Neural cell (in vitro differentiated cells): ENCODE results near the gene HCST. TPM values are rescaled to one million over a fixed set of nuclear protein-coding genes. Genes with fewer than 3 reads are reported as not detected.

Experiments used
- H2AFZ ChIP-seq: fragments of 200-600, 300-800 bp; sonication (generic), shearing (Covaris generic); 2 replicates; pipeline ENCODE4 v1.6.0; 2014; ENCODE audit warnings: low read depth, mild to moderate bottlenecking, antibody characterized with exemption, low read length, moderate library complexity
- H3F3A ChIP-seq: fragments of 200-600 bp; shearing (Covaris generic); 2 replicates; pipeline ENCODE4 v1.6.1; 2016; ENCODE audit warnings: mild to moderate bottlenecking, moderate library complexity, mixed read lengths, antibody characterized with exemption, low read length; ENCODE audit not compliant: insufficient read depth, poor library complexity, severe bottlenecking
- H3K27ac ChIP-seq: fragments of 200-600, 300-800 bp; sonication (generic), shearing (Covaris generic); 2 replicates; pipeline ENCODE4 v1.5.1; 2014; ENCODE audit warnings: mild to moderate bottlenecking, low read length, moderate library complexity
- H3K27me3 ChIP-seq: fragments of 300-800, 200-600 bp; sonication (generic), shearing (Covaris generic); 2 replicates; pipeline ENCODE4 v1.6.0; 2014; ENCODE audit warnings: mild to moderate bottlenecking, low read depth, low read length, moderate library complexity; ENCODE audit not compliant: insufficient read depth
- H3K36me3 ChIP-seq: fragments of 300-800, 200-600 bp; sonication (generic), shearing (Covaris generic); 2 replicates; pipeline ENCODE4 v1.5.1; 2014; ENCODE audit warnings: mild to moderate bottlenecking, antibody characterized with exemption, low read length, moderate library complexity; ENCODE audit not compliant: insufficient read depth
- H3K4me2 ChIP-seq: fragments of 300-800, 200-600 bp; sonication (generic), shearing (Covaris generic); 2 replicates; pipeline ENCODE4 v1.6.0; 2014; ENCODE audit warnings: mild to moderate bottlenecking, low read length
- H3K4me3 ChIP-seq: fragments of 300-800, 200-600 bp; sonication (generic), shearing (Covaris generic); 2 replicates; pipeline ENCODE4 v1.5.1; 2014; ENCODE audit warnings: mild to moderate bottlenecking, low read length, moderate library complexity
- H3K79me2 ChIP-seq: fragments of 200-600 bp; shearing (Covaris generic); replicated peaks from 2 replicates; pipeline ENCODE4 v1.6.0; 2014; ENCODE audit warnings: mild to moderate bottlenecking, low read length, moderate library complexity; ENCODE audit not compliant: insufficient read depth
- H3K9ac ChIP-seq: fragments of 300-800, 200-600 bp; sonication (generic), shearing (Covaris generic); 2 replicates; pipeline ENCODE4 v1.6.1; 2016; ENCODE audit warnings: mild to moderate bottlenecking, low read length, mixed read lengths
- H3K9me2 ChIP-seq: fragments of 200-600 bp; shearing (Covaris generic); 2 replicates; pipeline ENCODE4 v1.6.1; 2016; ENCODE audit warnings: mild to moderate bottlenecking, low read length, mixed read lengths; ENCODE audit not compliant: insufficient read depth
- H3K9me3 ChIP-seq: fragments of 200-600, 300-800 bp; sonication (generic), shearing (Covaris generic); 2 replicates; pipeline ENCODE4 v1.6.1; 2016; ENCODE audit warnings: mild to moderate bottlenecking, mixed run types, low read length, moderate library complexity, mixed read lengths
- H4K20me1 ChIP-seq: fragments of 200-600 bp; shearing (Covaris generic); 2 replicates; pipeline ENCODE4 v1.6.1; 2016; ENCODE audit warnings: mild to moderate bottlenecking, mixed run types; ENCODE audit not compliant: insufficient read depth
- CTCF ChIP-seq: fragments of 450-650 bp; IDR thresholded peaks from 2 replicates; pipeline ENCODE4 v1.5.1; 2014; ENCODE audit warnings: antibody characterized with exemption, mild to moderate bottlenecking, moderate library complexity; ENCODE audit not compliant: poor library complexity, severe bottlenecking
- EP300 ChIP-seq: fragments of 450-650 bp; conservative IDR thresholded peaks from 2 replicates; pipeline ENCODE4 v1.6.1; 2014; ENCODE audit warnings: antibody characterized with exemption, mild to moderate bottlenecking, moderate library complexity; ENCODE audit not compliant: poor library complexity, severe bottlenecking
- EZH2 ChIP-seq: fragments of 200-600, 300-800 bp; shearing (Covaris generic), sonication (generic); IDR thresholded peaks from 2 replicates; pipeline ENCODE4 v1.6.1; 2014; ENCODE audit warnings: antibody characterized with exemption, low read length, borderline replicate concordance, mild to moderate bottlenecking; ENCODE audit not compliant: insufficient read depth, poor library complexity, severe bottlenecking
- MXI1 ChIP-seq: fragments of 450-650 bp; conservative IDR thresholded peaks from 2 replicates; pipeline ENCODE4 v1.6.1; 2014; ENCODE audit warnings: antibody characterized with exemption, mild to moderate bottlenecking; ENCODE audit not compliant: poor library complexity, severe bottlenecking
- POLR2AphosphoS5 ChIP-seq: IDR thresholded peaks from 2 replicates; pipeline ENCODE4 v1.6.1; 2012
- RAD21 ChIP-seq: fragments of 450-650 bp; conservative IDR thresholded peaks from 2 replicates; pipeline ENCODE4 v1.6.1; 2014; ENCODE audit warnings: antibody characterized with exemption, mild to moderate bottlenecking, moderate library complexity
- REST ChIP-seq: IDR thresholded peaks from 2 replicates; pipeline ENCODE4 v1.6.1; 2012; ENCODE audit warnings: borderline replicate concordance
- SMC3 ChIP-seq: fragments of 450-650 bp; conservative IDR thresholded peaks from 2 replicates; pipeline ENCODE4 v1.6.1; 2014; ENCODE audit warnings: antibody characterized with exemption, mild to moderate bottlenecking, moderate library complexity; ENCODE audit not compliant: poor library complexity
- TAF1 ChIP-seq: IDR thresholded peaks from 2 replicates; pipeline ENCODE4 v1.6.1; 2012; ENCODE audit warnings: low read depth
- polyA minus RNA-seq: library from RNA; depleted of rRNA, polyadenylated mRNA; stranded (reverse); fragments of >200 nt; gene quantifications from 2 replicates; pipeline ENCODE4 v1.2.3, GENCODE V29; 2014
- polyA plus RNA-seq: library from polyadenylated mRNA; depleted of rRNA; stranded (reverse); fragments of >200 nt; gene quantifications from 2 replicates; pipeline ENCODE4 v1.2.3, GENCODE V29; 2014

Gene HCST, protein sequence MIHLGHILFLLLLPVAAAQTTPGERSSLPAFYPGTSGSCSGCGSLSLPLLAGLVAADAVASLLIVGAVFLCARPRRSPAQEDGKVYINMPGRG
- polyA plus RNA-seq: not detected in 2 replicates
- polyA minus RNA-seq: not detected in 2 replicates

- no peak within 1 kb of the TSS for H3K9ac ChIP-seq
- H3K27ac ChIP-seq: no peak within 1 kb of the TSS
Measured at GRCh38 chr19:35901854-35902661, at the start of gene HCST. Gene HCST (plus strand): TSS chr19:35902529. CDS start chr19:35902594, 65 bp downstream.

More at GRCh38 chr19:35901854-35902661, at the start of gene HCST:
- Histone ChIP-seq H3F3A (no peaks in the 10 kb centered on the region), H3K27me3 (peaks cover 10% of the 10 kb centered on the region), H3K79me2 (peaks cover 3% of the 10 kb centered on the region), H2AFZ (no peak within 1 kb of the TSS), H3K9me2 (no peaks in the 10 kb centered on the region), H3K4me2 (no peak within 1 kb of the TSS), H3K4me3 (no peak within 1 kb of the TSS), H4K20me1 (no peaks in the 10 kb centered on the region), H3K36me3 (no peaks in the 10 kb centered on the region), H3K9me3 (no peaks in the 10 kb centered on the region)
- TF ChIP-seq CTCF (no peak), EZH2 (no peak), RAD21 (no peak), EP300 (no peak), REST (no peak), TAF1 (no peak), MXI1 (no peak), SMC3 (no peak), POLR2AphosphoS5 (no peak)
